OCI-LY1 (cell line): ENCODE measurements around the gene ODF4.

Source experiments
- EZH2 ChIP-seq: fragments of 200-600 bp; sonication (generic), shearing (Covaris generic); IDR thresholded peaks from 2 replicates; pipeline ENCODE4 v1.8.0; 2017; ENCODE audit warnings: borderline replicate concordance, mixed run types, mild to moderate bottlenecking, antibody characterized with exemption, low read length, moderate library complexity, mixed read lengths
- TF ChIP-seq, protein P1 (sequence below): fragments of 200-600 bp; sonication (generic), shearing (Covaris generic); IDR thresholded peaks from 2 replicates; pipeline ENCODE4 v1.5.1; 2017; ENCODE audit warnings: mild to moderate bottlenecking, antibody characterized with exemption, low read length, moderate library complexity, mixed read lengths

DNA sequence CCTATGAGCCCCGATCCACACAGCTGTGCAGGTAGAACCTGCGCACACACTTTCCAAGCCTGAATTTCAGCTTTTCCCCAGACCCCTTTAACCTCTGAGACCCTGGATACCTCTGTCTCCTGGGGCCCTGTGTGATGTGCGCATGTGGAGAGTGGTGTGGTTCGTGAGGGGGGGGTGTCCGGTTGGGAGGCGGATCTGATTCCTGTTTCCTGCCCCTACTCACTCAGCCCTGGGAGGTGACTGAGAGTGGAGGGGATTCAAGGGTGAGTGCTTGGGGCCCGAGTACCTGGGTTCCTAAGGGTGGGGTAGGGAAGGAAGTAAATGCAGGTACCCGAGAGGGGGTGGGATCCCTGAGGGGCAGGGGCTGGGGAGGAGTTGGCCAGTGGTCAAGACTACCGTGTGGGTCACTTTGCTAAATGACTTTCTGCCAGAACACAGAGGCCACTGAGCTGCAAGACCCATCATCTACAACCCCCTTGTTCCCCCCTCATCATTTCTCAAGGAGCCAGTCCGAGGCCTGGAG, 29.0 kb upstream of the ODF4 start:
- TF ChIP-seq, protein P1, sequence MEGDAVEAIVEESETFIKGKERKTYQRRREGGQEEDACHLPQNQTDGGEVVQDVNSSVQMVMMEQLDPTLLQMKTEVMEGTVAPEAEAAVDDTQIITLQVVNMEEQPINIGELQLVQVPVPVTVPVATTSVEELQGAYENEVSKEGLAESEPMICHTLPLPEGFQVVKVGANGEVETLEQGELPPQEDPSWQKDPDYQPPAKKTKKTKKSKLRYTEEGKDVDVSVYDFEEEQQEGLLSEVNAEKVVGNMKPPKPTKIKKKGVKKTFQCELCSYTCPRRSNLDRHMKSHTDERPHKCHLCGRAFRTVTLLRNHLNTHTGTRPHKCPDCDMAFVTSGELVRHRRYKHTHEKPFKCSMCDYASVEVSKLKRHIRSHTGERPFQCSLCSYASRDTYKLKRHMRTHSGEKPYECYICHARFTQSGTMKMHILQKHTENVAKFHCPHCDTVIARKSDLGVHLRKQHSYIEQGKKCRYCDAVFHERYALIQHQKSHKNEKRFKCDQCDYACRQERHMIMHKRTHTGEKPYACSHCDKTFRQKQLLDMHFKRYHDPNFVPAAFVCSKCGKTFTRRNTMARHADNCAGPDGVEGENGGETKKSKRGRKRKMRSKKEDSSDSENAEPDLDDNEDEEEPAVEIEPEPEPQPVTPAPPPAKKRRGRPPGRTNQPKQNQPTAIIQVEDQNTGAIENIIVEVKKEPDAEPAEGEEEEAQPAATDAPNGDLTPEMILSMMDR: no peak
- no peak for TF ChIP-seq EZH2
